Lower lobe of right lung (tissue), 2 donors: ENCODE results near the gene B3GLCT. TPM values are rescaled to one million over a fixed set of nuclear protein-coding genes. Genes with fewer than 3 reads are reported as not detected.

Source experiments
- ATAC-seq, 2 donors: fragments of 200-7000 bp; cut with Tn5 transposase; one replicate each; pipeline ENCODE4 v1.9.1; 2020 to 2022; ENCODE audit warnings: mild to moderate bottlenecking in 2 of 2, moderate library complexity in 2 of 2
- DNase-seq: peaks from one replicate; pipeline ENCODE4 v3.0.0-alpha.2; 2020
- H3K27ac ChIP-seq: fragments of 200-600 bp; one replicate; pipeline ENCODE4 v1.8.0; 2022
- H3K27me3 ChIP-seq: fragments of 200-600 bp; one replicate; pipeline ENCODE4 v1.8.0; 2022; ENCODE audit warnings: low read depth
- H3K36me3 ChIP-seq: fragments of 200-600 bp; one replicate; pipeline ENCODE4 v1.8.0; 2022; ENCODE audit warnings: mild to moderate bottlenecking
- H3K4me1 ChIP-seq: fragments of 200-600 bp; one replicate; pipeline ENCODE4 v1.8.0; 2022
- H3K4me3 ChIP-seq: fragments of 200-600 bp; one replicate; pipeline ENCODE4 v1.8.0; 2022; ENCODE audit warnings: mild to moderate bottlenecking
- H3K9me3 ChIP-seq: fragments of 200-600 bp; one replicate; pipeline ENCODE4 v1.8.0; 2022
- CTCF ChIP-seq: fragments of 200-600 bp; IDR thresholded peaks from one replicate; pipeline ENCODE4 v1.8.0; 2022; ENCODE audit warnings: antibody characterized with exemption, mild to moderate bottlenecking
- intact Hi-C: fragments of 100-400 bp; cut with DNase I; formaldehyde crosslinking; loops from one replicate; pipeline ENCODE4 v1.11.0; 2022
- total RNA-seq: library from RNA; stranded (reverse); fragmentation: NEBNext Ultra II Directional; extraction: Animal tissue kit (Norgen Biotek cat#: 25700); gene quantifications from one replicate; pipeline ENCODE4 v1.2.1, GENCODE V29; 2021
- donor health status: DM: no; HTN: yes; CAD: no; lungs with severe emphysema.

B3GLCT gene
- total RNA-seq, 1 donor from 2014 or later = 6.1 TPM

GRCh38 chr13:31234729-31235128, 35.0 kb downstream of the B3GLCT start:
- Histone ChIP-seq H3K36me3 (no peaks in the 10 kb centered on the region), H3K4me3 (no peak overlapping the region), H3K4me1 (no peaks in the 10 kb centered on the region), H3K9me3 (no peaks in the 10 kb centered on the region), H3K27me3 (no peaks in the 10 kb centered on the region), H3K27ac (no peak overlapping the region)
- intact Hi-C loops = no loop called here
- no peak for TF ChIP-seq CTCF
- peak in 1 of 2 donors; percentile 37 for ATAC-seq
- DNase-seq = no peak

- intact Hi-C loops = no loop called here
Observed at GRCh38 chr13:31236211-31236786, 36.5 kb downstream of the B3GLCT start.

GRCh38 chr13:31240921-31241320, 41.1 kb downstream of the B3GLCT start:
- ATAC-seq = no peak
- Histone ChIP-seq H3K27me3 (no peaks in the 10 kb centered on the region), H3K9me3 (no peaks in the 10 kb centered on the region), H3K4me1 (no peaks in the 10 kb centered on the region), H3K4me3 (no peak overlapping the region), H3K27ac (no peak overlapping the region), H3K36me3 (no peaks in the 10 kb centered on the region)
- no peak for DNase-seq
- no peak for TF ChIP-seq CTCF
- intact Hi-C loops = no loop called here

More at GRCh38 chr13:31236211-31236786, 36.5 kb downstream of the B3GLCT start:
- Histone ChIP-seq H3K9me3 (no peaks in the 10 kb centered on the region), H3K4me3 (no peak overlapping the region), H3K4me1 (no peaks in the 10 kb centered on the region), H3K27ac (no peak overlapping the region), H3K36me3 (no peaks in the 10 kb centered on the region), H3K27me3 (no peaks in the 10 kb centered on the region)
- TF ChIP-seq CTCF = peak; percentile 64
- DNase-seq = no peak
- no peak for ATAC-seq

GRCh38 chr13:31242367-31242766, 42.6 kb downstream of the B3GLCT start:
- TF ChIP-seq CTCF = no peak
- no peak overlapping the region for H3K4me3 ChIP-seq
- no peak for DNase-seq
- H3K27ac ChIP-seq = no peak overlapping the region
- H3K27me3 ChIP-seq = no peaks in the 10 kb centered on the region
- intact Hi-C loops = no loop called here
- H3K4me1 ChIP-seq = no peaks in the 10 kb centered on the region
- ATAC-seq = no peak
- no peaks in the 10 kb centered on the region for H3K9me3 ChIP-seq
- H3K36me3 ChIP-seq = no peaks in the 10 kb centered on the region

GRCh38 chr13:31242916-31243315, 43.1 kb downstream of the B3GLCT start:
- DNase-seq (no peak), ATAC-seq (no peak)
- H3K4me3 ChIP-seq = no peak overlapping the region
- H3K36me3 ChIP-seq = no peaks in the 10 kb centered on the region
- intact Hi-C loops = no loop called here
- H3K4me1 ChIP-seq = no peaks in the 10 kb centered on the region
- no peaks in the 10 kb centered on the region for H3K27me3 ChIP-seq
- no peaks in the 10 kb centered on the region for H3K9me3 ChIP-seq
- no peak for TF ChIP-seq CTCF
- no peak overlapping the region for H3K27ac ChIP-seq
